AG09309 (cell line): ENCODE data around the gene SH2D5.

Experiments used
- DNase-seq: peaks from one replicate; pipeline ENCODE4 v3.0.0-alpha.2; 2010; ENCODE audit warnings: low read depth
- H3K4me3 ChIP-seq: 2 replicates; pipeline ENCODE4 v1.5.1; 2011; ENCODE audit warnings: mild to moderate bottlenecking, low read depth, low read length, moderate library complexity; ENCODE audit not compliant: control insufficient read depth
- TF ChIP-seq, protein P1 (sequence below): IDR thresholded peaks from 2 replicates; pipeline ENCODE4 v1.5.1; 2011; ENCODE audit warnings: mild to moderate bottlenecking, low read depth, low read length, inconsistent platforms; ENCODE audit not compliant: insufficient read depth, control insufficient read depth; ENCODE audit errors: missing control alignments

The SH2D5 gene

DNA sequence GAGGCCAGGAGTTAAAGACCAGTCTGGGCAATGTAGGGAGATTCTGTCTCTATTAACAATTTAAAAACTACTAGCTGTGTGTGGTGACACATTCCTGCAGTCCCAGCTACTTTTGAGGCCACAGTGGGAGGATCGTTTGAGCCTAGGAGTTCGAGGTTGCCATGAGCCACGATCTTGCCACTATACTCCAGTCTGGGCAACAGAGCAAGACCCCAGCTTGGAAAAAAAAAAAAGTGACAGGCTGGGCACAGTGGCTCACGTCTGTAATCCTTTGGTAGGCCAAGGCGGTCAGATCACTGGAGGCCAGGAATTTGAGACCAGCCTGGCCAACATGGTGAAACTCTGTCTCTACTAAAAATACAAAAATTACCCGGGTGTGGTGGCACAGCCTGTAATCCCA, 27.8 kb upstream of the SH2D5 start:
- no peak overlapping the region for H3K4me3 ChIP-seq
- TF ChIP-seq, protein P1, sequence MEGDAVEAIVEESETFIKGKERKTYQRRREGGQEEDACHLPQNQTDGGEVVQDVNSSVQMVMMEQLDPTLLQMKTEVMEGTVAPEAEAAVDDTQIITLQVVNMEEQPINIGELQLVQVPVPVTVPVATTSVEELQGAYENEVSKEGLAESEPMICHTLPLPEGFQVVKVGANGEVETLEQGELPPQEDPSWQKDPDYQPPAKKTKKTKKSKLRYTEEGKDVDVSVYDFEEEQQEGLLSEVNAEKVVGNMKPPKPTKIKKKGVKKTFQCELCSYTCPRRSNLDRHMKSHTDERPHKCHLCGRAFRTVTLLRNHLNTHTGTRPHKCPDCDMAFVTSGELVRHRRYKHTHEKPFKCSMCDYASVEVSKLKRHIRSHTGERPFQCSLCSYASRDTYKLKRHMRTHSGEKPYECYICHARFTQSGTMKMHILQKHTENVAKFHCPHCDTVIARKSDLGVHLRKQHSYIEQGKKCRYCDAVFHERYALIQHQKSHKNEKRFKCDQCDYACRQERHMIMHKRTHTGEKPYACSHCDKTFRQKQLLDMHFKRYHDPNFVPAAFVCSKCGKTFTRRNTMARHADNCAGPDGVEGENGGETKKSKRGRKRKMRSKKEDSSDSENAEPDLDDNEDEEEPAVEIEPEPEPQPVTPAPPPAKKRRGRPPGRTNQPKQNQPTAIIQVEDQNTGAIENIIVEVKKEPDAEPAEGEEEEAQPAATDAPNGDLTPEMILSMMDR: no peak
- no peak for DNase-seq

DNA sequence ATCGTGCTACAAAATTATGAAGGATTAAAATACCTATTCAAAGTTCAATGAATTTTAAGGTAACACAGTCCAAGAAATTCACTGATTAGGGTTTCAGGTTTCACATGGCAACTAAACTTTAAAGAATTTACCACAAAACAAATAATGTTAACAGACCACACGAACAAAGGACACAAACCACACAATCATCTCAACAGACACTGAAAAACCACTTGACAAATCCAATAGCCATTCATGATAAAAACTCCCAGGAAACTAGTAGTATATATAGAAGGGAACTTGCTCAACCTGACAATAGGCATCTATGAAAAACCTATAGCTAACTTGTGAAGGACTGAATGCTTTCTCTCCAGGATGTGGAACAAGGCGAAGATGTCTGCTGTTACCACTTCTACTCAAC, 21.1 kb upstream of the SH2D5 start:
- DNase-seq: no peak
- TF ChIP-seq, protein P1: no peak
- no peak overlapping the region for H3K4me3 ChIP-seq

DNA sequence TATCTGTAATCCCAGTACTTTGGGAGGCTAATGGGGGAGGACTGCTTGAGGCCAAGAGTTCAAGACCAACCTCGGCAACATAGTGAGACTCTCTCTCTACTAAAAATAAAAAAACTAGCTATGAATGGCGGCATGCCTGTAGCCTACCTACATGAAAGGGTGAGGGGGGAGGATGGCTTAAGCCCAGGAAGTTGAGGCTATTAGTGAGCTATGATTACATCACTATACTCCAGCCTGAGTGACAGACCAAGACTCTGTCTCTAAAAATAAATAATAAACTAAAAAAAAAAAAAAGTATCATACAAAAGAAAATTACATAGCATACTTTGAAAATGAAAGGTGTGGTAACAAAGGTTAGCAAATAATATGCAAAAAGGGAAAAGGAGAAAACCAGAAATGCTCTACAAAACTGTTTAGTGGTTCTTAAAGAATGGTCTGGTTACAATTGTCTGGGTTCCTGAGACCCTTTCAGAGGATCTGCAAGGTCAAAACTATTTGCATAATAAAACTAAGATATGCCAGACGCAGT, 19.0 kb upstream of the SH2D5 start:
- TF ChIP-seq, protein P1: no peak
- no peak overlapping the region for H3K4me3 ChIP-seq
- DNase-seq: no peak

DNA sequence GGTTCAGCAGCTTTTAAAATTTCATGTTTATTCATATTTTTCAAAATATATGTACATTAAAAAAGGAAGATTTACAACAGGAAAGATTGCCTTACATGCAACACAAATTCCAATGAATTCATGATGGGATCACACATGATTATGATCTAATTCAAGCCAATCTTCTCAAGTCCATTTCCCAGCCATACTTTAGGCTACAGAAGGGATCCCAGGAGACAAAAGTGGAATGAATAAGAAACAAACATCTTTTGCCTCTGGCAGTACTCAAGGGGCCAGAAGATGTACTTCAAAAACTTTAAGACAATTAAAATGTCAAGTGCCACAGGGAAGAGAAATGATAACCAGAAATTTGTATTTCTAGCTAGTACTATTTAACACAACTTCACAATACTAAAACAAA, 10.2 kb upstream of the SH2D5 start:
- TF ChIP-seq, protein P1: no peak
- no peak overlapping the region for H3K4me3 ChIP-seq
- DNase-seq: no peak

DNA sequence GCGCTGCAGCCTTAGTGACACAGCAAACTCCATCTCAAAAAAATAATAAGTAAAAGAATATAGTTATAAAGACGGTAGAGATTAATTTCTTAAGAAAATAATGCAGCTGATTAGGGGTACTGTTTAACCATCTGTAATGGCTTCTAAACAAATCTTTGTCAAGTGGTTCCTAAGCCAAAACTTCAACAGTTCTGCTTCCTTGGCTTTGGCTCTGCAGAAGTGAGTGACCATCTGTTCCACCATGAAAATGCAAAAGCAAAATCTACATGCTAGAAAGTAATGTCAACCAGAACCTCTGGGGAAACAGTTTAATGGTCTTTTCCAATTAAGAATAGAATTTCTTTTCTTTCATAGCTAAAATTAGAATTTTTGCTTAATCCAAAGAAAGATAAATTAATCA, 8.3 kb upstream of the SH2D5 start:
- TF ChIP-seq, protein P1: no peak
- H3K4me3 ChIP-seq: no peak overlapping the region
- DNase-seq: no peak

DNA sequence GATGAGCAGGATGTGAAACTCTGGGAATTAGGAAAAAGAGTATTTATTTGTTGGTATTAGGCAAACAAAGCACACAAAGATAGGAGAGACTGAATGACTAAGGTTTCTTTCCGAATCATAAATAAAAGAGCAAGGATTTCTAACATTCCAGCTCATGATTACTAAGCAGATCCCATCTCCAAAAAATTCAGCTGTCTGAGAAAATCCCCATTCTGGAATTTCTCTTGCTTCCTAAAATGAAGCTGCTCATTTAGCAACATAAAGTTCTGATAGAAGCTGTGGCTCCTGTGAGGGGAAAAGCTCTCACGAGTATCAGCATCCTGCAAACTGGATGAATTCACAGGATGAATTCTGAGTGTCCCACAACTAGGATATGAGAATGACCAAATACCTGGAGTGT, 6.7 kb upstream of the SH2D5 start:
- peak; percentile 44 for DNase-seq
- no peak overlapping the region for H3K4me3 ChIP-seq
- TF ChIP-seq, protein P1: no peak

DNA sequence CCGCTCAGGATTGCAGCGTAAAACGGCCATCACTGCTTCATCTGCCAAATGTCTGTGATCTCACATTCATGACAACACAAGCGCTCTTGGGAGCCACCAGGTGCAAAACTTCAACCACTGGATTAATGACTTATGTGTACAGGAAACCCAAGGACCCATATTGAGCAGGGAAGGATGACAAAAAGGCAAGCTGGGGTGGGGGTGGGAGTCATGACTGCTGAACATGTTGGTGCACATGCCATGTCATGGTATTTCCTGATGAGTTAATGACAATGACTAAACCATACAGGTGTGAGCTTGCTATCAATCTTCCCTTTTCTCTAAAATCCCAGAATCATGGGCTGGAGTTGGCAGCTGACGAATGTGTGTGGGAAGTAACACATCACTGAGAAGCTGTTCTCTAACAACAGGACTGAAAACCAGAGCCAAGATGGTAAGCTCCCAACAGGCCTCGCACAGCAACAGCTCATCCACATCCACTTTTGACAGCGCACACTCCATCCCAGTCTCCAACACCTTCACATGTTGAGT, 3.1 kb upstream of the SH2D5 start:
- DNase-seq: no peak
- no peak overlapping the region for H3K4me3 ChIP-seq
- TF ChIP-seq, protein P1: no peak
